GM23338 (cell line): ENCODE results near the gene HYCC2. TPM values are rescaled to one million over a fixed set of nuclear protein-coding genes. Genes with fewer than 3 reads are reported as not detected.

Experiments used
- ATAC-seq: fragments of 200-7000 bp; cut with Tn5 transposase; 3 replicates; pipeline ENCODE4 v1.9.1; 2020
- DNase-seq: peaks from one replicate; pipeline ENCODE4 v3.0.0-alpha.2; 2015; ENCODE audit warnings: low spot score
- H2AFZ ChIP-seq: fragments of 200-600 bp; sonication (generic); 2 replicates; pipeline ENCODE4 v1.8.0; 2016; ENCODE audit warnings: antibody characterized with exemption, mild to moderate bottlenecking, moderate library complexity
- H3F3A ChIP-seq: fragments of 200-600 bp; sonication (generic); replicated peaks from 2 replicates; pipeline ENCODE4 v1.8.0; 2017; ENCODE audit warnings: antibody characterized with exemption, mixed run types, low read depth
- H3K27ac ChIP-seq: fragments of 200-600 bp; sonication (generic); 2 replicates; pipeline ENCODE4 v1.6.1; 2016; ENCODE audit warnings: low read depth
- H3K27me3 ChIP-seq: fragments of 200-600 bp; sonication (generic); 2 replicates; pipeline ENCODE4 v1.8.0; 2016; ENCODE audit warnings: mild to moderate bottlenecking, mixed run types, moderate library complexity; ENCODE audit not compliant: insufficient read depth
- H3K36me3 ChIP-seq: fragments of 200-600 bp; sonication (generic); 2 replicates; pipeline ENCODE4 v1.8.0; 2016; ENCODE audit warnings: mild to moderate bottlenecking; ENCODE audit not compliant: insufficient read depth
- H3K4me1 ChIP-seq: fragments of 200-600 bp; sonication (generic); 2 replicates; pipeline ENCODE4 v1.8.0; 2016; ENCODE audit warnings: mild to moderate bottlenecking, moderate library complexity; ENCODE audit not compliant: insufficient read depth
- H3K4me2 ChIP-seq: fragments of 200-600 bp; sonication (generic); 2 replicates; pipeline ENCODE4 v1.7.1; 2017; ENCODE audit warnings: mixed run types
- H3K4me3 ChIP-seq: fragments of 200-600 bp; sonication (generic); 2 replicates; pipeline ENCODE4 v1.6.1; 2016; ENCODE audit warnings: mixed run types
- H3K79me2 ChIP-seq: fragments of 200-600 bp; sonication (generic); replicated peaks from 2 replicates; pipeline ENCODE4 v1.8.0; 2017; ENCODE audit warnings: mild to moderate bottlenecking; ENCODE audit not compliant: insufficient read depth
- H3K9me2 ChIP-seq: fragments of 200-600 bp; sonication (generic); 2 replicates; pipeline ENCODE4 v1.8.0; 2017; ENCODE audit not compliant: insufficient read depth
- H4K20me1 ChIP-seq: fragments of 200-600 bp; sonication (generic); replicated peaks from 2 replicates; pipeline ENCODE4 v1.8.0; 2017; ENCODE audit warnings: mild to moderate bottlenecking; ENCODE audit not compliant: insufficient read depth
- H3K27ac Mint-ChIP-seq: 2 replicates; pipeline ENCODE4 v1.8.0; 2020; ENCODE audit warnings: inconsistent platforms, mild to moderate bottlenecking, moderate library complexity, mixed read lengths
- H3K27me3 Mint-ChIP-seq: 3 replicates; pipeline ENCODE4 v1.8.0; 2022; ENCODE audit warnings: low read depth, mild to moderate bottlenecking, moderate library complexity, mixed read lengths, inconsistent platforms; ENCODE audit not compliant: insufficient read depth, poor library complexity
- H3K36me3 Mint-ChIP-seq: 3 replicates; pipeline ENCODE4 v1.8.0; 2021; ENCODE audit warnings: low read depth, mild to moderate bottlenecking, inconsistent platforms, moderate library complexity, mixed read lengths
- H3K4me1 Mint-ChIP-seq: 3 replicates; pipeline ENCODE4 v1.8.0; 2020; ENCODE audit warnings: mild to moderate bottlenecking, inconsistent platforms, mixed read lengths
- H3K4me3 Mint-ChIP-seq: 3 replicates; pipeline ENCODE4 v1.8.0; 2021; ENCODE audit warnings: moderate library complexity, mild to moderate bottlenecking, inconsistent platforms, mixed read lengths
- H3K9me3 Mint-ChIP-seq: 3 replicates; pipeline ENCODE4 v1.8.0; 2020; ENCODE audit warnings: moderate library complexity, mild to moderate bottlenecking, inconsistent platforms, mixed read lengths
- CREB1 ChIP-seq: fragments of 250-450 bp; sonication (Bioruptor Pico); IDR thresholded peaks from 2 replicates; pipeline ENCODE4 v1.5.0; 2020; ENCODE audit warnings: low read depth, mild to moderate bottlenecking, moderate library complexity
- EZH2 ChIP-seq: fragments of 200-600 bp; sonication (generic); IDR thresholded peaks from one replicate; pipeline ENCODE4 v1.8.0; 2017; ENCODE audit warnings: antibody characterized with exemption, mild to moderate bottlenecking, low read depth; ENCODE audit not compliant: unreplicated experiment
- EZH2phosphoT487 ChIP-seq: fragments of 200-600 bp; sonication (generic); IDR thresholded peaks from one replicate; pipeline ENCODE4 v1.8.1; 2018; ENCODE audit warnings: antibody characterized with exemption; ENCODE audit not compliant: unreplicated experiment
- JUNB ChIP-seq: IDR thresholded peaks from one replicate; pipeline ENCODE4 v1.6.1; 2016; ENCODE audit warnings: antibody characterized with exemption; ENCODE audit not compliant: unreplicated experiment
- STAT1 ChIP-seq: IDR thresholded peaks from one replicate; pipeline ENCODE4 v1.6.1; 2016; ENCODE audit warnings: antibody characterized with exemption; ENCODE audit not compliant: unreplicated experiment
- ZNF114 ChIP-seq: fragments of 250-450 bp; sonication (Bioruptor Pico); IDR thresholded peaks from 2 replicates; pipeline ENCODE4 v1.5.0; 2020; ENCODE audit warnings: mild to moderate bottlenecking, moderate library complexity
- ZNF331 ChIP-seq: fragments of 250-450 bp; sonication (Bioruptor Pico); IDR thresholded peaks from 2 replicates; pipeline ENCODE4 v1.5.0; 2020; ENCODE audit warnings: low read depth, mild to moderate bottlenecking, moderate library complexity
- polyA plus RNA-seq: library from polyadenylated mRNA; unstranded; fragments of >200 nt; fragmentation: Nextera tagmentation; extraction: Ambion mirVana; gene quantifications from 2 replicates; pipeline ENCODE4 v1.2.1, GENCODE V29; 2016
- total RNA-seq: library from RNA; depleted of rRNA; stranded (reverse); fragments of >200 nt; shearing (Covaris generic); gene quantifications from 2 replicates; pipeline ENCODE4 v1.2.3, GENCODE V29; 2014
- TF ChIP-seq, protein P1 (sequence below), 2 experiments: fragments of 200-600 bp in 1 of 2; sonication (generic) in 1 of 2; conservative IDR thresholded peaks; 2 replicates each; pipeline versions ENCODE4 v1.5.1 to v1.6.1; 2016 to 2017; ENCODE audit warnings: antibody characterized with exemption in 2 of 2, low read depth in 2 of 2, mild to moderate bottlenecking in 2 of 2, moderate library complexity in 1 of 2
- TF ChIP-seq, protein P2 (sequence below): fragments of 250-450 bp; sonication (Bioruptor Pico); IDR thresholded peaks from 2 replicates; pipeline ENCODE4 v1.5.0; 2020; ENCODE audit warnings: mild to moderate bottlenecking, moderate library complexity
- TF ChIP-seq, protein P3 (sequence below): IDR thresholded peaks from one replicate; pipeline ENCODE4 v1.6.1; 2018; ENCODE audit warnings: antibody characterized with exemption; ENCODE audit not compliant: unreplicated experiment

Gene HYCC2
- total and polyA plus RNA-seq, 2 experiments from 2014 or later, result 2.4 to 4.8 TPM

DNA sequence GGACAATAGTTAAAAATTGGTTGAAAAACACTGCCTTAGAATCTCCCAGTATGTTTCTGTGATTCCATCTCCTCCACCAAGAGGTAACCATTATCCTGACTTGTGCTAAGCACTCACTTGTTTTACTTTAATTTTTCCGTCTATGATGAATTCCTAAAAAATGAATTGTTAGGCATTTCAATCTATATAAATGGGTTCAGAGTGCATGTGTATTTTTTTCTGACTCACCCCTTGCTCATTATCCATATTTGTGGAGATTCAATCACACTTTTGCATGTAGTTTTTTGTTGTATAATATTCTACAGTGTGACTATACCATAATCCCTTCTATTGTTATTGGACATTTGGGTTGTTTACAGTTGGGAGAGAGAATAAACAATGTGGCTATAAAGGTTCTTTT lies 1.6 kb upstream of the HYCC2 start:
- H4K20me1 ChIP-seq, result no peaks in the 10 kb centered on the region
- H3K9me3 Mint-ChIP-seq, result no peaks in the 10 kb centered on the region; the same call in 2 of the 3 replicates
- peaks cover 4% of the 10 kb centered on the region; the same call in 1 of the 2 replicates for H3K4me1 ChIP-seq
- H3K27me3 Mint-ChIP-seq, result no peaks in the 10 kb centered on the region
- no peaks in the 10 kb centered on the region for H3K36me3 ChIP-seq
- ATAC-seq (no peak), DNase-seq (no peak)
- no peaks in the 10 kb centered on the region for H3K9me2 ChIP-seq
- peak overlapping the region; percentile 69 for H3K4me3 ChIP-seq
- no peak overlapping the region for H3K27ac ChIP-seq
- no peak overlapping the region for H3K27ac Mint-ChIP-seq
- no peaks in the 10 kb centered on the region for H3F3A ChIP-seq
- peak overlapping the region; percentile 83 for H3K4me2 ChIP-seq
- H3K36me3 Mint-ChIP-seq, result no peaks in the 10 kb centered on the region
- peak overlapping the region; percentile 95 for H3K4me3 Mint-ChIP-seq
- H3K4me1 Mint-ChIP-seq, result peaks cover 17% of the 10 kb centered on the region; the same call in 2 of the 3 replicates
- H2AFZ ChIP-seq, result no peak overlapping the region
- no peaks in the 10 kb centered on the region for H3K27me3 ChIP-seq
- peaks cover 39% of the 10 kb centered on the region for H3K79me2 ChIP-seq
- TF ChIP-seq EZH2, result no peak
- TF ChIP-seq, protein P1, sequence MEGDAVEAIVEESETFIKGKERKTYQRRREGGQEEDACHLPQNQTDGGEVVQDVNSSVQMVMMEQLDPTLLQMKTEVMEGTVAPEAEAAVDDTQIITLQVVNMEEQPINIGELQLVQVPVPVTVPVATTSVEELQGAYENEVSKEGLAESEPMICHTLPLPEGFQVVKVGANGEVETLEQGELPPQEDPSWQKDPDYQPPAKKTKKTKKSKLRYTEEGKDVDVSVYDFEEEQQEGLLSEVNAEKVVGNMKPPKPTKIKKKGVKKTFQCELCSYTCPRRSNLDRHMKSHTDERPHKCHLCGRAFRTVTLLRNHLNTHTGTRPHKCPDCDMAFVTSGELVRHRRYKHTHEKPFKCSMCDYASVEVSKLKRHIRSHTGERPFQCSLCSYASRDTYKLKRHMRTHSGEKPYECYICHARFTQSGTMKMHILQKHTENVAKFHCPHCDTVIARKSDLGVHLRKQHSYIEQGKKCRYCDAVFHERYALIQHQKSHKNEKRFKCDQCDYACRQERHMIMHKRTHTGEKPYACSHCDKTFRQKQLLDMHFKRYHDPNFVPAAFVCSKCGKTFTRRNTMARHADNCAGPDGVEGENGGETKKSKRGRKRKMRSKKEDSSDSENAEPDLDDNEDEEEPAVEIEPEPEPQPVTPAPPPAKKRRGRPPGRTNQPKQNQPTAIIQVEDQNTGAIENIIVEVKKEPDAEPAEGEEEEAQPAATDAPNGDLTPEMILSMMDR (conservative IDR thresholded peaks at IDR 0.05; ENCODE audit: low read depth in 2 of 2), result no peak
- TF ChIP-seq STAT1, result no peak

DNA sequence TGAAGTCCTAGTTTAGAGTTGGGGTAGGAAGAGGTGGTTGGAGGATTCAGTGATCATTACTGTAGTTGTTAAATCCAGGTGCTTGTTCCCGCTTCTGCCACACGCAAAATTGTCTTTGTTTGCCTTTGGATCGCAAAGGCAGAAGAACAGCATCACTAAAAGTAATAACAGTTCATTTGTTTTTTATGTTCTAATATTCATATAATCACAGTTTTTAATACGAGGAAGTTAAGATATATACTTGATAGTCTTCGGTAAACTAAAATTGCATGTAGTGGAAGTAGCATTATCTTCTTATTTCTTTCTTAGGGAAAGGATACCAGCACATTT lies 695 bp upstream of the HYCC2 start:
- ATAC-seq (no peak; the same call in 2 of the 3 replicates), DNase-seq (no peak)
- Mint-ChIP-seq H3K27me3 (no peaks in the 10 kb centered on the region), H3K4me3 (peak overlapping the region; percentile 95), H3K9me3 (no peaks in the 10 kb centered on the region; the same call in 2 of the 3 replicates), H3K36me3 (no peaks in the 10 kb centered on the region), H3K27ac (peak overlapping the region; percentile 98), H3K4me1 (peaks cover 17% of the 10 kb centered on the region; the same call in 2 of the 3 replicates)
- no peaks in the 10 kb centered on the region for H3K9me2 ChIP-seq
- H3K4me2 ChIP-seq, result peak overlapping the region; percentile 83
- peak overlapping the region; percentile 96 for H2AFZ ChIP-seq
- no peaks in the 10 kb centered on the region for H3K36me3 ChIP-seq
- H3K27ac ChIP-seq, result peak overlapping the region; percentile 90
- peaks cover 4% of the 10 kb centered on the region; the same call in 1 of the 2 replicates for H3K4me1 ChIP-seq
- H3K79me2 ChIP-seq, result peaks cover 46% of the 10 kb centered on the region
- H3F3A ChIP-seq, result no peaks in the 10 kb centered on the region
- peak overlapping the region; percentile 69 for H3K4me3 ChIP-seq
- H4K20me1 ChIP-seq, result no peaks in the 10 kb centered on the region
- H3K27me3 ChIP-seq, result no peaks in the 10 kb centered on the region
- TF ChIP-seq STAT1, result no peak
- TF ChIP-seq, protein P2, sequence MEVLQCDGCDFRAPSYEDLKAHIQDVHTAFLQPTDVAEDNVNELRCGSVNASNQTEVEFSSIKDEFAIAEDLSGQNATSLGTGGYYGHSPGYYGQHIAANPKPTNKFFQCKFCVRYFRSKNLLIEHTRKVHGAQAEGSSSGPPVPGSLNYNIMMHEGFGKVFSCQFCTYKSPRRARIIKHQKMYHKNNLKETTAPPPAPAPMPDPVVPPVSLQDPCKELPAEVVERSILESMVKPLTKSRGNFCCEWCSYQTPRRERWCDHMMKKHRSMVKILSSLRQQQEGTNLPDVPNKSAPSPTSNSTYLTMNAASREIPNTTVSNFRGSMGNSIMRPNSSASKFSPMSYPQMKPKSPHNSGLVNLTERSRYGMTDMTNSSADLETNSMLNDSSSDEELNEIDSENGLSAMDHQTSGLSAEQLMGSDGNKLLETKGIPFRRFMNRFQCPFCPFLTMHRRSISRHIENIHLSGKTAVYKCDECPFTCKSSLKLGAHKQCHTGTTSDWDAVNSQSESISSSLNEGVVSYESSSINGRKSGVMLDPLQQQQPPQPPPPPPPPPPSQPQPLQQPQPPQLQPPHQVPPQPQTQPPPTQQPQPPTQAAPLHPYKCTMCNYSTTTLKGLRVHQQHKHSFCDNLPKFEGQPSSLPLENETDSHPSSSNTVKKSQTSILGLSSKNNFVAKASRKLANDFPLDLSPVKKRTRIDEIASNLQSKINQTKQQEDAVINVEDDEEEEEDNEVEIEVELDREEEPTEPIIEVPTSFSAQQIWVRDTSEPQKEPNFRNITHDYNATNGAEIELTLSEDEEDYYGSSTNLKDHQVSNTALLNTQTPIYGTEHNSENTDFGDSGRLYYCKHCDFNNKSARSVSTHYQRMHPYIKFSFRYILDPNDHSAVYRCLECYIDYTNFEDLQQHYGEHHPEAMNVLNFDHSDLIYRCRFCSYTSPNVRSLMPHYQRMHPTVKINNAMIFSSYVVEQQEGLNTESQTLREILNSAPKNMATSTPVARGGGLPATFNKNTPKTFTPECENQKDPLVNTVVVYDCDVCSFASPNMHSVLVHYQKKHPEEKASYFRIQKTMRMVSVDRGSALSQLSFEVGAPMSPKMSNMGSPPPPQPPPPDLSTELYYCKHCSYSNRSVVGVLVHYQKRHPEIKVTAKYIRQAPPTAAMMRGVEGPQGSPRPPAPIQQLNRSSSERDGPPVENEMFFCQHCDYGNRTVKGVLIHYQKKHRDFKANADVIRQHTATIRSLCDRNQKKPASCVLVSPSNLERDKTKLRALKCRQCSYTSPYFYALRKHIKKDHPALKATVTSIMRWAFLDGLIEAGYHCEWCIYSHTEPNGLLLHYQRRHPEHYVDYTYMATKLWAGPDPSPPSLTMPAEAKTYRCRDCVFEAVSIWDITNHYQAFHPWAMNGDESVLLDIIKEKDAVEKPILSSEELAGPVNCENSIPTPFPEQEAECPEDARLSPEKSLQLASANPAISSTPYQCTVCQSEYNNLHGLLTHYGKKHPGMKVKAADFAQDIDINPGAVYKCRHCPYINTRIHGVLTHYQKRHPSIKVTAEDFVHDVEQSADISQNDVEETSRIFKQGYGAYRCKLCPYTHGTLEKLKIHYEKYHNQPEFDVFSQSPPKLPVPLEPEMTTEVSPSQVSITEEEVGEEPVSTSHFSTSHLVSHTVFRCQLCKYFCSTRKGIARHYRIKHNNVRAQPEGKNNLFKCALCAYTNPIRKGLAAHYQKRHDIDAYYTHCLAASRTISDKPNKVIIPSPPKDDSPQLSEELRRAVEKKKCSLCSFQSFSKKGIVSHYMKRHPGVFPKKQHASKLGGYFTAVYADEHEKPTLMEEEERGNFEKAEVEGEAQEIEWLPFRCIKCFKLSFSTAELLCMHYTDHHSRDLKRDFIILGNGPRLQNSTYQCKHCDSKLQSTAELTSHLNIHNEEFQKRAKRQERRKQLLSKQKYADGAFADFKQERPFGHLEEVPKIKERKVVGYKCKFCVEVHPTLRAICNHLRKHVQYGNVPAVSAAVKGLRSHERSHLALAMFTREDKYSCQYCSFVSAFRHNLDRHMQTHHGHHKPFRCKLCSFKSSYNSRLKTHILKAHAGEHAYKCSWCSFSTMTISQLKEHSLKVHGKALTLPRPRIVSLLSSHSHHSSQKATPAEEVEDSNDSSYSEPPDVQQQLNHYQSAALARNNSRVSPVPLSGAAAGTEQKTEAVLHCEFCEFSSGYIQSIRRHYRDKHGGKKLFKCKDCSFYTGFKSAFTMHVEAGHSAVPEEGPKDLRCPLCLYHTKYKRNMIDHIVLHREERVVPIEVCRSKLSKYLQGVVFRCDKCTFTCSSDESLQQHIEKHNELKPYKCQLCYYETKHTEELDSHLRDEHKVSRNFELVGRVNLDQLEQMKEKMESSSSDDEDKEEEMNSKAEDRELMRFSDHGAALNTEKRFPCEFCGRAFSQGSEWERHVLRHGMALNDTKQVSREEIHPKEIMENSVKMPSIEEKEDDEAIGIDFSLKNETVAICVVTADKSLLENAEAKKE (CRISPR knock-in tag), result no peak
- TF ChIP-seq, protein P3, sequence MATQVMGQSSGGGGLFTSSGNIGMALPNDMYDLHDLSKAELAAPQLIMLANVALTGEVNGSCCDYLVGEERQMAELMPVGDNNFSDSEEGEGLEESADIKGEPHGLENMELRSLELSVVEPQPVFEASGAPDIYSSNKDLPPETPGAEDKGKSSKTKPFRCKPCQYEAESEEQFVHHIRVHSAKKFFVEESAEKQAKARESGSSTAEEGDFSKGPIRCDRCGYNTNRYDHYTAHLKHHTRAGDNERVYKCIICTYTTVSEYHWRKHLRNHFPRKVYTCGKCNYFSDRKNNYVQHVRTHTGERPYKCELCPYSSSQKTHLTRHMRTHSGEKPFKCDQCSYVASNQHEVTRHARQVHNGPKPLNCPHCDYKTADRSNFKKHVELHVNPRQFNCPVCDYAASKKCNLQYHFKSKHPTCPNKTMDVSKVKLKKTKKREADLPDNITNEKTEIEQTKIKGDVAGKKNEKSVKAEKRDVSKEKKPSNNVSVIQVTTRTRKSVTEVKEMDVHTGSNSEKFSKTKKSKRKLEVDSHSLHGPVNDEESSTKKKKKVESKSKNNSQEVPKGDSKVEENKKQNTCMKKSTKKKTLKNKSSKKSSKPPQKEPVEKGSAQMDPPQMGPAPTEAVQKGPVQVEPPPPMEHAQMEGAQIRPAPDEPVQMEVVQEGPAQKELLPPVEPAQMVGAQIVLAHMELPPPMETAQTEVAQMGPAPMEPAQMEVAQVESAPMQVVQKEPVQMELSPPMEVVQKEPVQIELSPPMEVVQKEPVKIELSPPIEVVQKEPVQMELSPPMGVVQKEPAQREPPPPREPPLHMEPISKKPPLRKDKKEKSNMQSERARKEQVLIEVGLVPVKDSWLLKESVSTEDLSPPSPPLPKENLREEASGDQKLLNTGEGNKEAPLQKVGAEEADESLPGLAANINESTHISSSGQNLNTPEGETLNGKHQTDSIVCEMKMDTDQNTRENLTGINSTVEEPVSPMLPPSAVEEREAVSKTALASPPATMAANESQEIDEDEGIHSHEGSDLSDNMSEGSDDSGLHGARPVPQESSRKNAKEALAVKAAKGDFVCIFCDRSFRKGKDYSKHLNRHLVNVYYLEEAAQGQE, result no peak
- TF ChIP-seq CREB1 (CRISPR knock-in tag), result no peak
- TF ChIP-seq ZNF331 (CRISPR knock-in tag), result no peak
- no peak for TF ChIP-seq EZH2
- TF ChIP-seq JUNB, result no peak
- no peak for TF ChIP-seq EZH2phosphoT487
- no peak for TF ChIP-seq ZNF114 (CRISPR knock-in tag)
